SK-N-SH (cell line): ENCODE results near the gene EIF4E1B. TPM values are rescaled to one million over a fixed set of nuclear protein-coding genes. Genes with fewer than 3 reads are reported as not detected.

Source experiments
- CTCF ChIA-PET: fragments of 300-600, 350-600 bp; formaldehyde crosslinking; extraction: SDS; loops from one replicate; lab custom pipeline; 2021; lab: Yijun Ruan, JAX
- POLR2A ChIA-PET: fragments of 350-600 bp; sonication (Branson Sonifier 250); formaldehyde crosslinking; extraction: SDS; loops from one replicate; lab custom pipeline; 2020; ENCODE audit warnings: antibody characterized with exemption, inconsistent platforms; lab: Yijun Ruan, JAX
- DNase-seq: peaks from one replicate; pipeline ENCODE4 v3.0.0; 2012
- H2AFZ ChIP-seq: fragments of 200-600 bp; sonication (generic); 2 replicates; pipeline ENCODE4 v1.8.1; 2016; ENCODE audit warnings: antibody characterized with exemption, mild to moderate bottlenecking, low read depth
- H3F3A ChIP-seq: fragments of 200-600 bp; sonication (generic); replicated peaks from 2 replicates; pipeline ENCODE3; 2016; ENCODE audit warnings: antibody characterized with exemption, mild to moderate bottlenecking; ENCODE audit not compliant: insufficient read depth
- H3K27ac ChIP-seq, 2 experiments: fragments of 200-500 bp in 1 of 2; fragments of 200-600 bp in 1 of 2; sonication (Bioruptor generic) in 1 of 2; sonication (generic), shearing (Covaris generic) in 1 of 2; 2 replicates each; pipeline versions ENCODE4 v1.5.1 to v1.6.1; 2014 to 2016; ENCODE audit warnings: low read depth in 2 of 2, inconsistent platforms in 1 of 2, low read length in 1 of 2, mild to moderate bottlenecking in 1 of 2, mixed read lengths in 1 of 2
- H3K27me3 ChIP-seq: fragments of 200-600 bp; sonication (generic), shearing (Covaris generic); 2 replicates; pipeline ENCODE4 v1.6.1; 2016; ENCODE audit warnings: mixed run types; ENCODE audit not compliant: insufficient read depth
- H3K36me3 ChIP-seq, 2 experiments: fragments of 200-500 bp in 1 of 2; fragments of 200-600 bp in 1 of 2; sonication (Bioruptor generic) in 1 of 2; sonication (generic) in 1 of 2; replicated peaks in 1 of 2; 2 replicates each; pipeline versions ENCODE3 to v1.5.1; 2014 to 2016; ENCODE audit warnings: low read length in 1 of 2, mild to moderate bottlenecking in 1 of 2; ENCODE audit not compliant: insufficient read depth in 2 of 2, control insufficient read depth in 1 of 2
- H3K4me1 ChIP-seq, 2 experiments: fragments of 200-500 bp in 1 of 2; fragments of 200-600 bp in 1 of 2; sonication (Bioruptor generic) in 1 of 2; sonication (generic), shearing (Covaris generic) in 1 of 2; 2 replicates each; pipeline versions ENCODE4 v1.5.1 to v1.6.1; 2014 to 2016; ENCODE audit warnings: low read depth in 1 of 2, low read length in 1 of 2, mixed run types in 1 of 2; ENCODE audit not compliant: insufficient read depth in 2 of 2, control insufficient read depth in 1 of 2
- H3K4me2 ChIP-seq: fragments of 200-600 bp; sonication (generic), shearing (Covaris generic); 2 replicates; pipeline ENCODE4 v1.6.1; 2017; ENCODE audit warnings: mixed run types
- H3K4me3 ChIP-seq, 2 experiments: fragments of 200-500 bp in 1 of 2; fragments of 200-600 bp in 1 of 2; sonication (Bioruptor generic) in 1 of 2; sonication (generic), shearing (Covaris generic) in 1 of 2; 2 replicates each; pipeline versions ENCODE4 v1.5.1 to v1.8.1; 2014 to 2016; ENCODE audit warnings: low read depth in 2 of 2, inconsistent platforms in 1 of 2, low read length in 1 of 2, mild to moderate bottlenecking in 1 of 2, mixed read lengths in 1 of 2, moderate library complexity in 1 of 2
- H3K79me2 ChIP-seq: fragments of 200-600 bp; sonication (generic); 2 replicates; pipeline ENCODE4 v1.8.1; 2017; ENCODE audit warnings: mild to moderate bottlenecking; ENCODE audit not compliant: insufficient read depth
- H3K9ac ChIP-seq: fragments of 200-600 bp; sonication (generic); 2 replicates; pipeline ENCODE4 v1.6.1; 2017; ENCODE audit warnings: mixed run types
- H3K9me2 ChIP-seq: fragments of 200-600 bp; sonication (generic); 2 replicates; pipeline ENCODE4 v1.6.1; 2017; ENCODE audit warnings: mixed run types
- H3K9me3 ChIP-seq: fragments of 200-600 bp; sonication (generic); 2 replicates; pipeline ENCODE4 v1.6.1; 2017; ENCODE audit warnings: mixed run types, mild to moderate bottlenecking, moderate library complexity
- H4K20me1 ChIP-seq: fragments of 200-600 bp; sonication (generic); 2 replicates; pipeline ENCODE4 v1.6.1; 2017; ENCODE audit warnings: mild to moderate bottlenecking, mixed run types; ENCODE audit not compliant: insufficient read depth
- ELF1 ChIP-seq: IDR thresholded peaks from 2 replicates; pipeline ENCODE4 v1.4.0; 2012
- FOSL2 ChIP-seq: IDR thresholded peaks from 2 replicates; pipeline ENCODE4 v1.4.0; 2012; ENCODE audit warnings: low read depth, mild to moderate bottlenecking, moderate library complexity, borderline replicate concordance
- FOXJ3 ChIP-seq: sonication (generic); formaldehyde crosslinking; IDR thresholded peaks from 2 replicates; pipeline ENCODE4 v1.5.1; 2020; ENCODE audit warnings: mild to moderate bottlenecking, missing genetic modification reagents
- GABPA ChIP-seq: IDR thresholded peaks from 2 replicates; pipeline ENCODE4 v1.4.0; 2012; ENCODE audit warnings: low read depth, mild to moderate bottlenecking
- JUND ChIP-seq: IDR thresholded peaks from 2 replicates; pipeline ENCODE4 v1.4.0; 2012
- MEF2A ChIP-seq: IDR thresholded peaks from 2 replicates; pipeline ENCODE4 v1.4.0; 2012; ENCODE audit warnings: low read depth, borderline replicate concordance
- POLR2AphosphoS5 ChIP-seq: IDR thresholded peaks from 2 replicates; pipeline ENCODE4 v1.6.1; 2012; ENCODE audit warnings: low read depth, low read length
- RFX5 ChIP-seq: IDR thresholded peaks from 2 replicates; pipeline ENCODE4 v1.6.1; 2012; ENCODE audit warnings: mild to moderate bottlenecking, improper control_type of control experiment, low read length
- SIN3A ChIP-seq: IDR thresholded peaks from 2 replicates; pipeline ENCODE4 v1.6.1; 2012; ENCODE audit warnings: low read depth, mild to moderate bottlenecking, low read length, moderate library complexity, borderline replicate concordance
- SMC3 ChIP-seq: IDR thresholded peaks from 2 replicates; pipeline ENCODE4 v1.6.1; 2012; ENCODE audit warnings: low read depth, low read length, improper control_type of control experiment
- TEAD4 ChIP-seq: IDR thresholded peaks from 2 replicates; pipeline ENCODE4 v1.4.0; 2012; ENCODE audit warnings: mild to moderate bottlenecking, borderline replicate concordance; ENCODE audit not compliant: insufficient read depth
- YY1 ChIP-seq: IDR thresholded peaks from 2 replicates; pipeline ENCODE4 v1.4.0; 2012; ENCODE audit warnings: low read depth, mild to moderate bottlenecking
- WGBS: methylation state at CpG from one replicate; pipeline ENCODE4 v1.1.6; 2017; ENCODE audit warnings: low lambda C conversion rate; 5-methylcytosine and 5-hydroxymethylcytosine counted together
- polyA plus RNA-seq, 3 experiments: library from polyadenylated mRNA; depleted of rRNA; stranded (reverse); fragments of >200 nt; gene quantifications; 2 replicates each; pipeline ENCODE4 v1.2.3, GENCODE V29; 2012
- TF ChIP-seq, protein P1 (sequence below): IDR thresholded peaks from 2 replicates; pipeline ENCODE4 v1.4.0; 2012; ENCODE audit warnings: low read depth
- TF ChIP-seq, protein P2 (sequence below): fragments of 150-350 bp; IDR thresholded peaks from 2 replicates; pipeline ENCODE4 v1.6.1; 2016; ENCODE audit warnings: mild to moderate bottlenecking, low read depth, low read length
- TF ChIP-seq, protein P3 (sequence below): IDR thresholded peaks from 2 replicates; pipeline ENCODE4 v1.4.0; 2012; ENCODE audit warnings: low read depth, borderline replicate concordance

Gene EIF4E1B
- polyA plus RNA-seq, 1 of the 3 experiments (the other 2 are of a cell fraction) = not detected

DNA sequence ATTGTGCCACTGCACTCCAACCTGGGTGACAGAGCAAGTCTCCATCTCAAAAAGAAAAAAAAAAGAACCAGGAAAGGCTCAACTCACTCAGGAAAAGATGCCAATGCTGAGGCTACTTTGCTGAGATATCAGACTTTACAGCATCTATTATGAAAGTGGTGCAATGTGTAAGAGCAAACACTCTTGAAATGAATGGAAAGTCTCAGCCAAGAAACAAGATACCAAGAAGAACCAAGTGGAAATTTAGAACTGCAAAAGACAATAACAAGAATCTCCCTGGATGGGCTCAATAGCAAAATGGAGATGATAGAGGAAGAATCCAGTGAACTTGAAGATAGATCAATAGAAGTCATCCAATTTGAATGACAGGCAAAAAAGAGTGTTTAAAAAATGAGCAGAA, 54.5 kb downstream of the EIF4E1B start:
- no peaks in the 10 kb centered on the region for H3K4me1 ChIP-seq
- no peak overlapping the region for H3K4me2 ChIP-seq
- no peak overlapping the region for H3K9ac ChIP-seq
- ChIA-PET POLR2A (no interaction called here), CTCF (interaction anchor here (1.4 kb wide), 1 partner anchor 15 kb away, joined by 3 read pairs; no protein-coding TSS in a partner anchor)
- H3K9me2 ChIP-seq = no peaks in the 10 kb centered on the region
- no peak overlapping the region for H2AFZ ChIP-seq
- H3K4me3 ChIP-seq = no peak overlapping the region
- H3K27me3 ChIP-seq = no peaks in the 10 kb centered on the region; the same call in 1 of the 2 replicates
- no peaks in the 10 kb centered on the region for H4K20me1 ChIP-seq
- TF ChIP-seq, protein P1, sequence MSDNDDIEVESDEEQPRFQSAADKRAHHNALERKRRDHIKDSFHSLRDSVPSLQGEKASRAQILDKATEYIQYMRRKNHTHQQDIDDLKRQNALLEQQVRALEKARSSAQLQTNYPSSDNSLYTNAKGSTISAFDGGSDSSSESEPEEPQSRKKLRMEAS = no peak
- TF ChIP-seq MEF2A (no peak), FOSL2 (no peak), JUND (no peak), ELF1 (no peak), FOXJ3 (no peak), GABPA (no peak)
- TF ChIP-seq, protein P2, sequence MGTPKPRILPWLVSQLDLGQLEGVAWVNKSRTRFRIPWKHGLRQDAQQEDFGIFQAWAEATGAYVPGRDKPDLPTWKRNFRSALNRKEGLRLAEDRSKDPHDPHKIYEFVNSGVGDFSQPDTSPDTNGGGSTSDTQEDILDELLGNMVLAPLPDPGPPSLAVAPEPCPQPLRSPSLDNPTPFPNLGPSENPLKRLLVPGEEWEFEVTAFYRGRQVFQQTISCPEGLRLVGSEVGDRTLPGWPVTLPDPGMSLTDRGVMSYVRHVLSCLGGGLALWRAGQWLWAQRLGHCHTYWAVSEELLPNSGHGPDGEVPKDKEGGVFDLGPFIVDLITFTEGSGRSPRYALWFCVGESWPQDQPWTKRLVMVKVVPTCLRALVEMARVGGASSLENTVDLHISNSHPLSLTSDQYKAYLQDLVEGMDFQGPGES = no peak
- H3K27ac ChIP-seq = no peak overlapping the region
- no peaks in the 10 kb centered on the region for H3K9me3 ChIP-seq
- H3K79me2 ChIP-seq = no peaks in the 10 kb centered on the region
- no peak for DNase-seq
- H3F3A ChIP-seq = no peaks in the 10 kb centered on the region
- H3K36me3 ChIP-seq = no peaks in the 10 kb centered on the region

DNA sequence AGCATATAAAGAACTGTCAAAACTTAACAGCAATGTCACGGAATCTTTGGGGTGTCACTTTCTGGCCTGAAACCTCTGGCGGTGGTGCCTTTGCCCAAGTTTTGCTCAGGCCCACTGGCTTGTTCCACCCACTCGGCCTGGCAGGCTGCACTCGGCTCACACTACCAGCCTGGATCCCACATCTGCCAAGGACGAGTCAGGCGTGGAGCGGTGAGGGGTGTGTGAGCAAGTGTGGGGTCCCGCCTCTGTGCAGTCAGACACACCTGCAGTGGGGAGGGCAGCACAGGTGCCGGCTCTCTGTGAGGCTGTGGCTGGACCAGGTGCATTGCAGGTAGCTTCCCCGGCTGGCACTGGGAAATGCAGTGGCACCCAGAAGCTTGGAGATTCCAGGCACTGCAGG, 56.8 kb downstream of the EIF4E1B start:
- CTCF ChIA-PET = interaction anchor here (0.8 to 1.2 kb wide), 2 partner anchors 11 to 29 kb away, joined by 3 read pairs; no protein-coding TSS in a partner anchor
- no peaks in the 10 kb centered on the region for H3K79me2 ChIP-seq
- DNase-seq = no peak

More for the DNA sequence above, 56.8 kb downstream of the EIF4E1B start:
- H2AFZ ChIP-seq = no peak overlapping the region
- H3K4me1 ChIP-seq = no peaks in the 10 kb centered on the region
- H3K4me2 ChIP-seq = no peak overlapping the region
- TF ChIP-seq YY1 (no peak), JUND (no peak), SMC3 (no peak), SIN3A (no peak), POLR2AphosphoS5 (no peak), TEAD4 (no peak), FOSL2 (no peak), RFX5 (no peak)
- TF ChIP-seq, protein P3, sequence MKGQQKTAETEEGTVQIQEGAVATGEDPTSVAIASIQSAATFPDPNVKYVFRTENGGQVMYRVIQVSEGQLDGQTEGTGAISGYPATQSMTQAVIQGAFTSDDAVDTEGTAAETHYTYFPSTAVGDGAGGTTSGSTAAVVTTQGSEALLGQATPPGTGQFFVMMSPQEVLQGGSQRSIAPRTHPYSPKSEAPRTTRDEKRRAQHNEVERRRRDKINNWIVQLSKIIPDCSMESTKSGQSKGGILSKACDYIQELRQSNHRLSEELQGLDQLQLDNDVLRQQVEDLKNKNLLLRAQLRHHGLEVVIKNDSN = no peak
- H3K27ac ChIP-seq = no peak overlapping the region
- H3K4me3 ChIP-seq = no peak overlapping the region
- no peaks in the 10 kb centered on the region; the same call in 1 of the 2 replicates for H3K27me3 ChIP-seq
- no peaks in the 10 kb centered on the region for H3K9me3 ChIP-seq
- POLR2A ChIA-PET = no interaction called here
- 50% methylated on average over 5 of the region's 10 CpGs for WGBS
- no peaks in the 10 kb centered on the region for H3F3A ChIP-seq
- H3K36me3 ChIP-seq = no peaks in the 10 kb centered on the region
- H4K20me1 ChIP-seq = no peaks in the 10 kb centered on the region
- no peak overlapping the region for H3K9ac ChIP-seq
- no peaks in the 10 kb centered on the region for H3K9me2 ChIP-seq
